Retina (tissue), 1 donor: ENCODE data around the gene BABAM1.

Source experiments
- DNase-seq: peaks from one replicate; pipeline ENCODE4 v3.0.0-alpha.2; 2016

BABAM1 gene

GRCh38 chr19:17266975-17267788 is at the start of gene BABAM1:
TSS of gene BABAM1 (plus strand) at chr19:17267443. CDS start at chr19:17268807, 1,364 bp downstream.
- peak; percentile 96 for DNase-seq

GRCh38 chr19:17219286-17219685 is 48.0 kb upstream of the BABAM1 start:
- DNase-seq: no peak

- no peak for DNase-seq
These were observed 47.0 kb upstream of the BABAM1 start for GRCh38 chr19:17220207-17220758.

GRCh38 chr19:17225053-17225452 is 42.2 kb upstream of the BABAM1 start:
- no peak for DNase-seq

- DNase-seq: peak; percentile 100
These were observed 41.0 kb upstream of the BABAM1 start, which contains the start of gene OCEL1 for GRCh38 chr19:17226002-17226933. TSS of gene OCEL1 (plus strand) at chr19:17226226. CDS start at chr19:17226248, 22 bp downstream.

- DNase-seq: no peak
These were observed 39.4 kb upstream of the BABAM1 start for GRCh38 chr19:17227798-17228367.

GRCh38 chr19:17229890-17230289 is 37.4 kb upstream of the BABAM1 start:
- no peak for DNase-seq

GRCh38 chr19:17232258-17232657 is 35.0 kb upstream of the BABAM1 start:
- DNase-seq: no peak

GRCh38 chr19:17234911-17235299 is 32.3 kb upstream of the BABAM1 start:
- no peak for DNase-seq

- peak; percentile 89 for DNase-seq
These were observed 31.8 kb upstream of the BABAM1 start for GRCh38 chr19:17235300-17235970.

GRCh38 chr19:17235971-17236777 is 31.1 kb upstream of the BABAM1 start:
- DNase-seq: no peak

GRCh38 chr19:17236811-17237543 is 30.3 kb upstream of the BABAM1 start:
- DNase-seq: peak; percentile 39

- DNase-seq: no peak
These were observed 29.2 kb upstream of the BABAM1 start for GRCh38 chr19:17237747-17238706.

- peak; percentile 57 for DNase-seq
These were observed 27.0 kb upstream of the BABAM1 start for GRCh38 chr19:17240062-17240752.

- DNase-seq: no peak
These were observed 26.3 kb upstream of the BABAM1 start for GRCh38 chr19:17240826-17241399.

- peak; percentile 38 for DNase-seq
These were observed 24.6 kb upstream of the BABAM1 start for GRCh38 chr19:17242431-17243208.

- DNase-seq: peak; percentile 28
These were observed 23.9 kb upstream of the BABAM1 start for GRCh38 chr19:17243211-17243829.
